Measurements from ENCODE around the gene AKR1D1.
"Not testable (repeated sequence)": the region's sequence is repeated elsewhere in the genome, so short reads cannot be mapped to it uniquely, and the experiment has no call there.

AKR1D1 gene

DNA sequence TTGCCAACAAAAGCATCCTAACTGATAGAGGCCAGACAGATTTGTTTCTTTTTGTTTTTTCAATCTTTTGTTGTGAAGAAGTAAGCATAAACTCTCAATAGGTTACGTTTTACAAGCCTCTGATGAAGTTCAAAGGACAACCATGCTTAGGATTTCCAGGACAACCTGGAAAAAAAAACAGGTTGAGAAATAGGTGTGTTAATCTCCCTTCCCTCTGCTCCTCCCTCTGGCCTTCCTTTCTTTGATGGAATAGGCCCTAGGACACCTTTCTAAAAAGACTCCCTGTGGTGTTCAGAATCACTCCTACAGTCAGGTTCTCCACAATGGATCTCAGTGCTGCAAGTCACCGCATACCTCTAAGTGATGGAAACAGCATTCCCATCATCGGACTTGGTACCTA, at the start of gene AKR1D1:
AKR1D1 (plus strand) TSS at position 264 of the 400 bp plus-strand sequence; CDS start at position 324, 60 bp downstream.
- H3K9ac ChIP-seq (ENCODE audit: low read length), result no peak within 1 kb of the TSS

GRCh38 chr7:138027100-138027499, 49.2 kb upstream of the AKR1D1 start:
- peaks cover 53% of the 10 kb centered on the region for H3K9me3 ChIP-seq (ENCODE audit: control insufficient read depth, insufficient read depth, low read depth, low read length)

More for the DNA sequence above, at the start of gene AKR1D1:
- 0 out of 2 replicates have a peak, but pooled peaks cover 3% of the 10 kb centered on the region for H3K36me3 ChIP-seq (ENCODE audit: control insufficient read depth, insufficient read depth, low read length)
- no peak within 1 kb of the TSS for H3K4me3 ChIP-seq (ENCODE audit: low read depth, low read length)
- no peak within 1 kb of the TSS for H3K27ac ChIP-seq (ENCODE audit: low read depth, low read length)
- H3K4me1 ChIP-seq (ENCODE audit: control insufficient read depth, insufficient read depth, low read length), result peaks cover 17% of the 10 kb centered on the region; the same call in 1 of the 2 replicates
- peaks cover 47% of the 10 kb centered on the region for H3K9me3 ChIP-seq (ENCODE audit: control insufficient read depth, insufficient read depth, low read depth, low read length)
- H3K27me3 ChIP-seq (ENCODE audit: control insufficient read depth, insufficient read depth, low read length), result no peaks in the 10 kb centered on the region

GRCh38 chr7:138029126-138029525, 47.1 kb upstream of the AKR1D1 start:
- H3K9me3 ChIP-seq (ENCODE audit: control insufficient read depth, insufficient read depth, low read depth, low read length), result peaks cover 54% of the 10 kb centered on the region
- H3K4me1 ChIP-seq (ENCODE audit: control insufficient read depth, insufficient read depth, low read length), result no peaks in the 10 kb centered on the region; the same call in 1 of the 2 replicates
- no peak overlapping the region for H3K9ac ChIP-seq (ENCODE audit: low read length)
- no peaks in the 10 kb centered on the region for H3K27me3 ChIP-seq (ENCODE audit: control insufficient read depth, insufficient read depth, low read length)
- peaks cover under 1% of the 10 kb centered on the region; the same call in 1 of the 2 replicates for H3K36me3 ChIP-seq (ENCODE audit: control insufficient read depth, insufficient read depth, low read length)
- H3K4me3 ChIP-seq (ENCODE audit: low read depth, low read length), result no peak overlapping the region
- no peak overlapping the region for H3K27ac ChIP-seq (ENCODE audit: low read depth, low read length)

More at GRCh38 chr7:138027100-138027499, 49.2 kb upstream of the AKR1D1 start:
- peaks cover 3% of the 10 kb centered on the region; the same call in 1 of the 2 replicates for H3K36me3 ChIP-seq (ENCODE audit: control insufficient read depth, insufficient read depth, low read length)
- H3K27me3 ChIP-seq (ENCODE audit: control insufficient read depth, insufficient read depth, low read length), result no peaks in the 10 kb centered on the region
- H3K4me3 ChIP-seq (ENCODE audit: low read depth, low read length), result no peak overlapping the region
- no peak overlapping the region for H3K9ac ChIP-seq (ENCODE audit: low read length)
- H3K4me1 ChIP-seq (ENCODE audit: control insufficient read depth, insufficient read depth, low read length), result no peaks in the 10 kb centered on the region; the same call in 1 of the 2 replicates
- H3K27ac ChIP-seq (ENCODE audit: low read depth, low read length), result no peak overlapping the region

- Histone ChIP-seq H3K9me3 (ENCODE audit: control insufficient read depth, insufficient read depth, low read depth, low read length) (peaks cover 54% of the 10 kb centered on the region), H3K4me1 (ENCODE audit: control insufficient read depth, insufficient read depth, low read length) (no peaks in the 10 kb centered on the region; the same call in 1 of the 2 replicates), H3K36me3 (ENCODE audit: control insufficient read depth, insufficient read depth, low read length) (no peaks in the 10 kb centered on the region), H3K27ac (ENCODE audit: low read depth, low read length) (no peak overlapping the region), H3K4me3 (ENCODE audit: low read depth, low read length) (no peak overlapping the region), H3K9ac (ENCODE audit: low read length) (no peak overlapping the region), H3K27me3 (ENCODE audit: control insufficient read depth, insufficient read depth, low read length) (no peaks in the 10 kb centered on the region)
These were observed 46.3 kb upstream of the AKR1D1 start for GRCh38 chr7:138029941-138030340.

GRCh38 chr7:138030679-138031351, 45.4 kb upstream of the AKR1D1 start:
- no peaks in the 10 kb centered on the region; the same call in 1 of the 2 replicates for H3K4me1 ChIP-seq (ENCODE audit: control insufficient read depth, insufficient read depth, low read length)
- H3K9ac ChIP-seq (ENCODE audit: low read length), result no peak overlapping the region
- no peaks in the 10 kb centered on the region for H3K36me3 ChIP-seq (ENCODE audit: control insufficient read depth, insufficient read depth, low read length)
- H3K4me3 ChIP-seq (ENCODE audit: low read depth, low read length), result no peak overlapping the region
- H3K9me3 ChIP-seq (ENCODE audit: control insufficient read depth, insufficient read depth, low read depth, low read length), result peaks cover 53% of the 10 kb centered on the region
- H3K27me3 ChIP-seq (ENCODE audit: control insufficient read depth, insufficient read depth, low read length), result no peaks in the 10 kb centered on the region
- H3K27ac ChIP-seq (ENCODE audit: low read depth, low read length), result no peak overlapping the region

DNA sequence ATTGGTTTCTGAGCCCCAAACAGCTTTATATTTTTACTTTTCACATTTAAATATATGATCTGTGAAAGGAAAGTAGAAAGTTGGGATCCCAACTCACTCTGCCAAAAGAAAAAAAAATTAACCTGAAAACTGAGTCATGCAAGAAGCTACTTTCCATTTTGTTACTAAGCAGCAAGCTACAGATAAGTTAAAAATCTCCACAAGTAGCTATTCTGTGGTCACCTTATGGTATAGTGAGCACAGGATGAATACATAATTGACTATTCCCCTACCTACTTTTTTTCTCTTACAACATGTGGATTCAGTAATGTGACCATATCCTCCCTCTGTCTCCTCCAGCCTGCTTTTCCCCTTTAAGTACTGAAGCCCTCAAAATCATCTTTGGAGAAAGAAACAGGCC, 44.1 kb upstream of the AKR1D1 start:
- no peaks in the 10 kb centered on the region for H3K36me3 ChIP-seq (ENCODE audit: control insufficient read depth, insufficient read depth, low read length)
- H3K27ac ChIP-seq (ENCODE audit: low read depth, low read length), result no peak overlapping the region
- no peak overlapping the region for H3K9ac ChIP-seq (ENCODE audit: low read length)
- H3K9me3 ChIP-seq (ENCODE audit: control insufficient read depth, insufficient read depth, low read depth, low read length), result peaks cover 53% of the 10 kb centered on the region
- no peaks in the 10 kb centered on the region for H3K27me3 ChIP-seq (ENCODE audit: control insufficient read depth, insufficient read depth, low read length)
- no peaks in the 10 kb centered on the region for H3K4me1 ChIP-seq (ENCODE audit: control insufficient read depth, insufficient read depth, low read length)
- no peak overlapping the region for H3K4me3 ChIP-seq (ENCODE audit: low read depth, low read length)

GRCh38 chr7:138032770-138033169, 43.5 kb upstream of the AKR1D1 start:
- Histone ChIP-seq H3K36me3 (ENCODE audit: control insufficient read depth, insufficient read depth, low read length) (no peaks in the 10 kb centered on the region), H3K4me3 (ENCODE audit: low read depth, low read length) (no peak overlapping the region), H3K27ac (ENCODE audit: low read depth, low read length) (no peak overlapping the region), H3K9me3 (ENCODE audit: control insufficient read depth, insufficient read depth, low read depth, low read length) (peaks cover 53% of the 10 kb centered on the region), H3K9ac (ENCODE audit: low read length) (no peak overlapping the region), H3K4me1 (ENCODE audit: control insufficient read depth, insufficient read depth, low read length) (no peaks in the 10 kb centered on the region), H3K27me3 (ENCODE audit: control insufficient read depth, insufficient read depth, low read length) (no peaks in the 10 kb centered on the region)

GRCh38 chr7:138033241-138033640, 43.0 kb upstream of the AKR1D1 start:
- Histone ChIP-seq H3K36me3 (ENCODE audit: control insufficient read depth, insufficient read depth, low read length) (no peaks in the 10 kb centered on the region), H3K9me3 (ENCODE audit: control insufficient read depth, insufficient read depth, low read depth, low read length) (peaks cover 50% of the 10 kb centered on the region), H3K27ac (ENCODE audit: low read depth, low read length) (no peak overlapping the region), H3K9ac (ENCODE audit: low read length) (no peak overlapping the region), H3K4me1 (ENCODE audit: control insufficient read depth, insufficient read depth, low read length) (no peaks in the 10 kb centered on the region), H3K27me3 (ENCODE audit: control insufficient read depth, insufficient read depth, low read length) (no peaks in the 10 kb centered on the region), H3K4me3 (ENCODE audit: low read depth, low read length) (no peak overlapping the region)

DNA sequence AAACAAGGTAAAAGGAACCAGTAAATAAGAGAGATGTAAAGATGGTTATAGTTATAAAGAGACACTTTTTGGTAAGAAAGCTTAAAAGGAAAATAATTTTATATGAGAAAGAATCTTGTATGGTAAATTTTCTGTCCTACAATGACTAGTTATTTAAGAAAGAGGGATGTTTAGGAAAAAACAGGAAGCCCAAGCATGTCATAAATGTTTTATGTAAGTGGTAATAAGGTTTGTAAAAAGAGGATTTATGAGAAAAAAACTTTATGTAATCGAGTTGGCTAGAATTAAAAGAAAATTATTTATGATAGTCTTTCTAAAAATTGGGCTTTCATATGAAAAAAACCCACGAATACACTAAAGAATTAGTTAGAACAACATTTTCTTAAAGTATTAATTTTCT, 40.1 kb upstream of the AKR1D1 start:
- no peak overlapping the region for H3K4me3 ChIP-seq (ENCODE audit: low read depth, low read length)
- no peaks in the 10 kb centered on the region for H3K4me1 ChIP-seq (ENCODE audit: control insufficient read depth, insufficient read depth, low read length)
- H3K27ac ChIP-seq (ENCODE audit: low read depth, low read length), result no peak overlapping the region
- no peaks in the 10 kb centered on the region for H3K36me3 ChIP-seq (ENCODE audit: control insufficient read depth, insufficient read depth, low read length)
- H3K9ac ChIP-seq (ENCODE audit: low read length), result no peak overlapping the region
- H3K9me3 ChIP-seq (ENCODE audit: control insufficient read depth, insufficient read depth, low read depth, low read length), result peaks cover 42% of the 10 kb centered on the region
- no peaks in the 10 kb centered on the region for H3K27me3 ChIP-seq (ENCODE audit: control insufficient read depth, insufficient read depth, low read length)

GRCh38 chr7:138040063-138040462, 36.2 kb upstream of the AKR1D1 start:
- peaks cover 19% of the 10 kb centered on the region for H3K9me3 ChIP-seq (ENCODE audit: control insufficient read depth, insufficient read depth, low read depth, low read length)
- not testable (repeated sequence) for H3K9ac ChIP-seq (ENCODE audit: low read length); H3K27me3 ChIP-seq (ENCODE audit: control insufficient read depth, insufficient read depth, low read length); H3K4me1 ChIP-seq (ENCODE audit: control insufficient read depth, insufficient read depth, low read length); H3K27ac ChIP-seq (ENCODE audit: low read depth, low read length); H3K36me3 ChIP-seq (ENCODE audit: control insufficient read depth, insufficient read depth, low read length); H3K4me3 ChIP-seq (ENCODE audit: low read depth, low read length)

- H3K27ac ChIP-seq (ENCODE audit: low read depth, low read length), result no peak overlapping the region
- no peak overlapping the region for H3K9ac ChIP-seq (ENCODE audit: low read length)
- no peak overlapping the region for H3K4me3 ChIP-seq (ENCODE audit: low read depth, low read length)
- H3K4me1 ChIP-seq (ENCODE audit: control insufficient read depth, insufficient read depth, low read length), result no peaks in the 10 kb centered on the region
- no peaks in the 10 kb centered on the region for H3K36me3 ChIP-seq (ENCODE audit: control insufficient read depth, insufficient read depth, low read length)
- no peaks in the 10 kb centered on the region for H3K9me3 ChIP-seq (ENCODE audit: control insufficient read depth, insufficient read depth, low read depth, low read length)
- no peaks in the 10 kb centered on the region for H3K27me3 ChIP-seq (ENCODE audit: control insufficient read depth, insufficient read depth, low read length)
These were observed 31.4 kb upstream of the AKR1D1 start for GRCh38 chr7:138044897-138045296.
